ENCODE results near the gene SCART1. TPM values are rescaled to one million over a fixed set of nuclear protein-coding genes. Genes with fewer than 3 reads are reported as not detected.

SCART1 gene
- total and polyA plus RNA-seq, 2 experiments from 2014 or later = 0.89 to 5.6 TPM

- H3K36me3 ChIP-seq = no peaks in the 10 kb centered on the region
- DNase-seq (ENCODE audit: low read depth in 1 of 2, low spot score in 1 of 2) = no peak
- H3K27ac ChIP-seq = no peak overlapping the region
- H3K27me3 ChIP-seq = no peaks in the 10 kb centered on the region
- H3K9me3 ChIP-seq (ENCODE audit: low read depth) = no peaks in the 10 kb centered on the region
- TF ChIP-seq, protein P1, sequence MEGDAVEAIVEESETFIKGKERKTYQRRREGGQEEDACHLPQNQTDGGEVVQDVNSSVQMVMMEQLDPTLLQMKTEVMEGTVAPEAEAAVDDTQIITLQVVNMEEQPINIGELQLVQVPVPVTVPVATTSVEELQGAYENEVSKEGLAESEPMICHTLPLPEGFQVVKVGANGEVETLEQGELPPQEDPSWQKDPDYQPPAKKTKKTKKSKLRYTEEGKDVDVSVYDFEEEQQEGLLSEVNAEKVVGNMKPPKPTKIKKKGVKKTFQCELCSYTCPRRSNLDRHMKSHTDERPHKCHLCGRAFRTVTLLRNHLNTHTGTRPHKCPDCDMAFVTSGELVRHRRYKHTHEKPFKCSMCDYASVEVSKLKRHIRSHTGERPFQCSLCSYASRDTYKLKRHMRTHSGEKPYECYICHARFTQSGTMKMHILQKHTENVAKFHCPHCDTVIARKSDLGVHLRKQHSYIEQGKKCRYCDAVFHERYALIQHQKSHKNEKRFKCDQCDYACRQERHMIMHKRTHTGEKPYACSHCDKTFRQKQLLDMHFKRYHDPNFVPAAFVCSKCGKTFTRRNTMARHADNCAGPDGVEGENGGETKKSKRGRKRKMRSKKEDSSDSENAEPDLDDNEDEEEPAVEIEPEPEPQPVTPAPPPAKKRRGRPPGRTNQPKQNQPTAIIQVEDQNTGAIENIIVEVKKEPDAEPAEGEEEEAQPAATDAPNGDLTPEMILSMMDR (IDR thresholded peaks at IDR 0.05; ENCODE audit: low read depth, low read length) = no peak
- no peak overlapping the region for H3K4me3 ChIP-seq
- no peaks in the 10 kb centered on the region for H3K4me1 ChIP-seq (ENCODE audit: low read depth)
Observed at GRCh38 chr10:133458021-133458709, 4.4 kb downstream of the SCART1 start.

DNA sequence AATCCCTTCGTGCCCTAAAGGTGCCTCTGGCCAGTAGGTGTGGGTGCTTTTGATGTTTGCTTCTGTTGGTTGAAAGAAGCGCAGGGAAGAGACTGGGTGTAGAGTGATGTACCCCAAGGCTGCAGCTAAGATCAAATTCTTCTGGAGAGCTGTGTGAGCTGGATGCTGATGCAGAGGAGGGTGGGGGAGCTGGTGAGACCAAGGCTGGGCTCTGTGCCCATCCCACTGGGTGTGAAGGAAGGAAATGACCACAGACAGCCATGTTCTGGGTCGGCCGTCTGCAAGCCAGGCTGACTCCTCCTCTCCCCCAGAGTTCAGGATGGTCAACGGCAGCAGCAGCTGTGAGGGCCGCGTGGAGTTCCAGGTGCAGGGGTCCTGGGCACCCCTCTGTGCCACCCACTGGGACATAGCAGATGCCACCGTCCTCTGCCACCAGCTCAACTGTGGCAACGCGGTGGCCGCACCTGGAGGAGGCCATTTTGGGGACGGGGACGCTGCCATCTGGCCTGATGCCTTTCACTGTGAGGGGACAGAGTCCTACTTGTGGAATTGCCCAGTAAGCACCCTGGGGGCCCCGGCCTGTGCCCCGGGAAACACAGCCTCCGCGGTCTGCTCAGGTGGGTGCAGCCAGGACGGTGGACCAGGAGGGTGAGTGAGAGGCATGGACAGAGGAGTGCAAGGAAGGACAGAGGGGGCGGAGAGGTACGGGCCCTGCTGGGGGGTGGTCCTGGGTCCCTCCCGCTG, 5.1 kb downstream of the SCART1 start:
- Histone ChIP-seq H3K9me3 (ENCODE audit: low read depth) (no peaks in the 10 kb centered on the region), H3K4me3 (no peak overlapping the region), H3K27me3 (no peaks in the 10 kb centered on the region), H3K4me1 (ENCODE audit: low read depth) (no peaks in the 10 kb centered on the region), H3K36me3 (no peaks in the 10 kb centered on the region), H3K27ac (no peak overlapping the region)
- TF ChIP-seq, protein P1 (IDR thresholded peaks at IDR 0.05; ENCODE audit: low read depth, low read length) = no peak
- DNase-seq (ENCODE audit: low read depth in 1 of 2, low spot score in 1 of 2) = no peak

DNA sequence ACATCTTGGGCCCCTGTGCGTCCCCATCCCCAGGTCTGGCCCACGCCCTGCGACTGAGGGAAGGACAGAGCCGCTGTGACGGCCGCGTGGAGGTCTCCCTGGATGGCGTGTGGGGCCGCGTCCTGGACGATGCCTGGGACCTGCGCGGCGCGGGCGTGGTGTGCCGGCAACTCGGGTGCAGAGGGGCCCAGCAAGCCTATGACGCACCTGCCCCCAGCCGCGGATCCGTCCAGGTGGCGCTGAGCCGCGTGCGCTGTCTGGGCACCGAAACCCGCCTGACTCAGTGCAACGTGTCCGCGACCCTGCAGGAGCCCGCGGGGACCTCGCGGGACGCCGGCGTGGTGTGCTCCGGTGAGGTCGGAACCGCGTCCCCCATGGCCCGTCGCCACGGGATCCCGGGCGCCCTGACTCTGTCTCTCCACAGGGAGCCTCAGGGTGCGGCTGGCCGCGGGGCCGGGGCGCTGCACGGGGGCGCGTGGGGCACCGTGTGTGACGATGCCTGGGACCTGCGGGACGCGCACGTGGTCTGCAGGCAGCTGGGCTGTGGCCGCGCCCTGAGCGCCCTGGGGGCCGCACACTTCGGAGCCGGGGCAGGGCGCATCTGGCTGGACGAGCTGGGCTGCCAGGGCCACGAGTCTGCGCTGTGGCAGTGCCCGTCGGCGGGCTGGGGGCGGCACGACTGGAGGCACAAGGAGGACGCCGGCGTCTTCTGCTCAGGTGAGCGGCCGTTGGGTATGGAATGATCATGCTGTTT, 5.9 kb downstream of the SCART1 start:
- H3K36me3 ChIP-seq = no peaks in the 10 kb centered on the region
- no peak overlapping the region for H3K4me3 ChIP-seq
- H3K4me1 ChIP-seq (ENCODE audit: low read depth) = no peaks in the 10 kb centered on the region
- H3K9me3 ChIP-seq (ENCODE audit: low read depth) = no peaks in the 10 kb centered on the region
- TF ChIP-seq, protein P1 (IDR thresholded peaks at IDR 0.05; ENCODE audit: low read depth, low read length) = no peak
- no peak overlapping the region for H3K27ac ChIP-seq
- DNase-seq (ENCODE audit: low read depth in 1 of 2, low spot score in 1 of 2) = no peak
- no peaks in the 10 kb centered on the region for H3K27me3 ChIP-seq

- Histone ChIP-seq H3K27ac (no peak overlapping the region), H3K36me3 (no peaks in the 10 kb centered on the region), H3K4me3 (no peak overlapping the region), H3K4me1 (ENCODE audit: low read depth) (no peaks in the 10 kb centered on the region), H3K27me3 (no peaks in the 10 kb centered on the region), H3K9me3 (ENCODE audit: low read depth) (no peaks in the 10 kb centered on the region)
- no peak for DNase-seq (ENCODE audit: low read depth in 1 of 2, low spot score in 1 of 2)
- TF ChIP-seq, protein P1 (IDR thresholded peaks at IDR 0.05; ENCODE audit: low read depth, low read length) = no peak
Observed at GRCh38 chr10:133460208-133460769, 6.5 kb downstream of the SCART1 start.

DNA sequence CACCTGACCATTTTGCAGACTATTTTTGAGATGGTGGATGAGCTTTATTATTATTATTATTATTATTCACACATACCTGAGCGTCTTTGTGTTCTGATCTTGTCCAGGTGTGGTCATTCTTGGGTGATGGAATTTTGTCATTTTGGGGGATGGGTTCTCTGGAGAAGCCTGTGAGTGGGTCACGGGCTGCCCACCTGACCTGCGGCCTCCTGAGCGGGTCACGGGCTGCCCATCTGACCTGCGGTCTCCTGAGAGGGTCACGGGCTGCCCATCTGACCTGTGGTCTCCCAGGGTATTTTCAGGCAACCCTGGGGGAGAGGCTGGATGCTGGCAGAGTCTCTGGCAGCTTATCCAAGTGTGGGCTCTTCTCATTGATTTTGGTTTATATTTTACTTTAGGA, 7.3 kb downstream of the SCART1 start:
- no peaks in the 10 kb centered on the region for H3K9me3 ChIP-seq (ENCODE audit: low read depth)
- no peaks in the 10 kb centered on the region for H3K27me3 ChIP-seq
- H3K4me1 ChIP-seq (ENCODE audit: low read depth) = no peaks in the 10 kb centered on the region
- no peak for DNase-seq (ENCODE audit: low read depth in 1 of 2, low spot score in 1 of 2)
- H3K4me3 ChIP-seq = no peak overlapping the region
- TF ChIP-seq, protein P1 (IDR thresholded peaks at IDR 0.05; ENCODE audit: low read depth, low read length) = no peak
- H3K36me3 ChIP-seq = no peaks in the 10 kb centered on the region
- no peak overlapping the region for H3K27ac ChIP-seq

Data from cardiac muscle cell (in vitro differentiated cells and primary cell).